Activated gamma-delta T cell treated with Interleukin-2 at 50 U/mL for 16 hours (primary cell): ENCODE measurements around the gene USP22.

ENCODE experiments used
- DNase-seq: peaks from one replicate; pipeline ENCODE4 v3.0.0-alpha.2; 2020

The USP22 gene

GRCh38 chr17:20999044-20999573 lies 43.7 kb downstream of the USP22 start:
- no peak for DNase-seq

DNA sequence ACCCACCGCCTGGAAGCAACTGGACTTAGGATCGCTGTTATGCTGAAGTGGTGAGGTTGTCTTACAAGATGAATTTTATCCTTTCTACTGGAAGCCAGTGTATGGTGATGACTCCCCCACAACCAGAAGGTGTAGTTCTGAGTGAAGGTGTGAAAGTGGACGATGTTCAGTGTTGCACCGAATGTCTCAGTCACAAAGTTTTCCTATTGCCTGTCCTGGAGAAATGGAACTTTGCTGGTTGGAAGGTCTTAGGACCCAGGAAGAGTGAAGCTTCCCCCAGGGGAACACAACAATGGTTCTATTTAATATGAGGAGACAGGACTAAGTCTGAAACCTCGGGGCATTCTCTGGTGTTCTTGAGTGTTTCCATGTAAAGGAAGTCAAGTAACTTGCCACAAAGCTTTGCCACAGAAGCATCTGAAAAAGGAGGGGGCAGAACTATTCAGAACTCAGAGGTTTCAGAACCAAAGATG lies 44.2 kb downstream of the USP22 start:
- DNase-seq: no peak

DNA sequence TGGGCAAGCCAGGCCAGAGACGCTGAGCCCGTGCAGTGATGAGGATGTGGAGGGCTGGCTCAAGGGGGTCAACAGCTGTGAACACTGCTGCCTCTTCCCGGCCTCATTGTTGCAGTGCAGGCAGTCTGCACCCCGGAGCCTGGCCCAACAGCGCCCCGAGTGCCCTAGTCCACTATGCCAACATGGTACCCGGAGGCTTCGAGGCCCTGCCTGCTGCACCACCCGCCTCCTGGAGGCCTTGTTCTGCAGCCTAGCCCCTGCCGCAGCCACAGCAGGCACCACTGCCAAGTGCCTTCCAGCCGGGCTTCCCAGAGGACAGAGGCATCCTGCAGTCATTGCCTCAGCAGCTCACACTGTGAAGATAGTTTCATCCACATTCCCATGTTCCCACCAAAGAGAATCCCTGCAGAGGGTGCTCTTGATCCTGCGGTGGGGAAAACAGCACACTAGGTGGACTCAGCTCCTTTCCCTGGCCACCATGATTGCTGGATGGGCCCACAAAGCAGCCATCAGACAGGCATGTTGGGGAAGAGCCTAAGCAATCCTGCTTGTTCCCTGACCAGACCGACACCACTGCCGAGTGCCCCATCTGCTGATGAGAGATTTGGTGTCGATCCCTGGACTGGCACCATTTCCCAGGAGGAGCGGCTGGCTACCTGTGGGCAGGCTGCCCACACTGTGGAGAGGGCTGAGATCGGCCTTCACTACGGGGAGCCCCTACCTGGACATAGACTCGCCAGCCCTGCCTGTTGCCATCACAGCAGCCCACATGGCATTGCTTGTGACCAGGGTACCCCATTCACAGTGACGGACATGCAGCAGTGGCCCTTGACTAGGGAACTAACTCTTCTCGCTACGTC lies 44.9 kb downstream of the USP22 start:
- no peak for DNase-seq

DNA sequence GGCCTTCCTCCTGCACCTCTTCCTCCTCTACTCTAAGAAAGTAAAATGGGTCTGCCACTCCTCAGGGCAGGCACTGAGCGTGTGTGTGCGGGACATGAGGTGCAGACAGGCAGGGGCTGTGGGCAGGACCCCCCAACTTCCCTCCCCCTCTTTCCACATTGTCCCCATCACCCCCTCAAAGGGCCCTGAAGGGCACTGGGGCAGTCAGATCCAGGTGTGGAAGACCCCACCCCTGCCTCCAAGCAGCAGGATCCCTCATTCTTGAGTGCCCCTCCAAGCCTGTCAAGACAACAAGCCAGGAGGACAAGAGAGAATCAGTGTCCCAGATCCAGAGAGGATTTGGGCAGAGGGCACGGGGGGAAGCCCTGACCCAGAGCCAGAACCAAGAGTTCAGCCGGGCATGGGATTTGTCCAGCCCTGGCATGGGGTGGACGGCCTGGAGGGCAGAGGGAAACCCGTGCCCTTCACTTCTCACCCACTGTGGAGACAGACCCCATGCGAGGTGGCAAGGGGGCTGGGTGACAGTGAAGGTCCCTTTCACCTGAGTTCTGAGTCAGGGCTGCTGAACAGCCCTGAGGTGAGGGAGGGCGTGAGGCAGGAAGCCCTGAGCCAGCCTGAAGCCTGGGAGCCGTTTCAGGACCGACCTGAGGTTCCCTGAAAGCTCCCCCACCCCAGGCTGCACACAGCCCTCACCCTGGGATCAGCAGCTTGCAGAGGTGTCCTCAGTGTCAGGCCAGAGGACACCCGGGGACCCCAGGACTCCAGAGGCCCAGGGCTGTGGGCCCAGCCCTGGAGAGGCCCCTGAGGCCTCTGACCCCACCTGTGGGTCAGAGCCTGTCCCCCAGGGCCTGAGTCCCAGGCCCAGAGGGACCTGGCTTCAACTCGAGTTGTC lies 45.8 kb downstream of the USP22 start:
- DNase-seq: no peak

DNA sequence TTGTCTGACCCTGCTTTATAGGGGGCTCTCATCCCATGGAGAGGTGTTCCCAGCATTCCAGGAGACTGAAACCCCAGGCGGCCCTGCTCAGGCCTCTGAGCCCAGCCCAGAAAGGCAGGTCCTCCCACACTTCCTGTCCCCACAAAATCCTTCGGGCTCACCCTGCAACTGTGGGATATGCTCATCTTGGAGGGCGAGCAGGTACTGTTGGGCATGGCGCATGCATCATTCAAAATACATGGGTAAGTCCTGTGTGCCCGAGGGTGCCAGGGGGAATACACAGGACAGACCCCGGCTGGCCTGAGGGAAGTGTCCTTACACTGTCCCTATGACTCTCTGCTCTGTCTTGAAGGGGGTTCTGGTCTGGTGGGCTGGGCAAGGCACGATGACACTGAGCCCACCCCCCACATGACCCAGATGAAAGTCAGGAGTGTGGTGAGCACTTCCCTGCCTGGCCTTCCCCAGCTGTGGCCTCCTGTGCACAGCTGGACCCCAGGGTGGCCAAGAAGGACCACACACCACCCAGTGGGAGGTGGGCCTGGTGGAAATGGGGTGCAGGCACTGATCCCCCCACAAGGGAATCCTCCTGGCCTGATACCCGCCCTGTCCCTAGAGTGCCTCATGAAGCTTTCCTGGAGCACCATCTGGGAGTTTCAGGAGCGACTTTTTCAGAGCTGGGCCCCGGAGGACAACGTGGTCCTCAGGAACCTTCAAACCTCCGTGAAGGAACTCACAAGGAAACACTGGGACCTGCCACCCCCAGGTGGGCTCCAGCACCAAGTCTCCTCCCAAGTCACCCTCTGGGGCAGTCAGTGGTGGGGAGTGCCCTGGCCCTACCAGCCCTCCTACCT lies 46.7 kb downstream of the USP22 start:
- no peak for DNase-seq

- no peak for DNase-seq
Observed at GRCh38 chr17:20995164-20995872, 47.5 kb downstream of the USP22 start.

DNA sequence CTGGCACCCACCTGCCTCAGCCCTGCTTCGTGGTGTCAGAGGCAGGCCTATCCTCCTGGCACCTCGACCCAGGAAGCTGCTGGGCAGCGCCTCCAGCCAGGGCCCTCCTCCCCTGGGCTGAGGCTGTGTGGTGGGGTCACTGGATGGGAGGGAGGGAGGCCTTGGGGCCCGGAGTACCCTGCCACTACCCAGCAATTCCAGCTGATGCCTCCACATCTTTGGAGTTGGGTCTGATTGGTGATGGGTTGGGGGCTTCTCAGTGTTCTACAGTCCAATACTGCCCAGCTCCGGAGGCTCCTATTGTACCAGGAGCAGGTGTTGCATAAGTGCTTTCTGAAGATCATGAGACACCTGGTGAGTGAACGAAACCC lies 48.0 kb downstream of the USP22 start:
- no peak for DNase-seq

DNA sequence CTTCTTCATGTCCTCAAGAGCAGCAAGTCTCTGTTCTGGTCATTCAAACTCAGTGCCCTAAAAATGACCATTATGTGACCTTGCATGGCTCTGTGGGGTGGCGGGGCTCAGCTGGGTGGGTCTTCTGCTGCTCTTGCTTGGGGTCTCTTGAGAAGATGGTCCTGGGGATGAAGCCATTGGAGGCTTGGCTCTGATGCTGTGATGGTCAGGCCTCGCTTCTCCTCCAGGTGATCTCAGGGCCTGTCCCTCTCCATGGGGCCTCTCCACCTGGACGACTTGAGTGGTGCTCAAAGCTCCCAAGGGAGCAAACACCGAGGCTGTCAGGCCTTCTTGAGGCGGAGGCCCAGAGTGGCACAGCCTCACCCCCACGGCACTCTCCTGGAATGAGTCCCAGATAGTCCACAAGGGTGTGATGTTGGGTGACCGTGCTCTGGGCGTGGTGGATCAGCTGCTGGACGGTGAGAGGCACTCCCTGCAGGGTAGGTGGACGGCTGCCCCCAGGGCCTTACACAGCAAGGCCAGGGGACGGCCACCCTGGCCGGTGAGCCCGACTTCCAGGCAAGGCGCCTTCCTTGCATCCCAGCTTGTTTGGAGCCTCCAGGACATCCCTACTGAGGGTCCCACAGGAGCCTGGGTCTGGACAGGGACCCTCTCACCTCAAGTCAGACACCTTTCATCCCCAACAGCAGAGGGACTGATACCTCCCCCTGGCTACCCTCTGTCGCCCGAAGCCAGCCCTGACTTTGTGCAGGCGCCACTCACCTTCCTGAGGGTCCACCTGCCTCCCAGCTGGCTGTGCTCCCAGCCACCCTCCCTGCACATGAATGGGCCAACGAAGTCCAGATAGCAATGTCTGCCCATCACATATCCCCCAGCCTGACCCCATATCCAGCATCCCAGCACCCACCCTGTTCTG lies 48.7 kb downstream of the USP22 start:
- DNase-seq: no peak

- peak; percentile 47 for DNase-seq
Observed at GRCh38 chr17:20992987-20993862, 49.6 kb downstream of the USP22 start.

- no peak for DNase-seq
Observed at GRCh38 chr17:20992416-20992815, 50.4 kb downstream of the USP22 start.

DNA sequence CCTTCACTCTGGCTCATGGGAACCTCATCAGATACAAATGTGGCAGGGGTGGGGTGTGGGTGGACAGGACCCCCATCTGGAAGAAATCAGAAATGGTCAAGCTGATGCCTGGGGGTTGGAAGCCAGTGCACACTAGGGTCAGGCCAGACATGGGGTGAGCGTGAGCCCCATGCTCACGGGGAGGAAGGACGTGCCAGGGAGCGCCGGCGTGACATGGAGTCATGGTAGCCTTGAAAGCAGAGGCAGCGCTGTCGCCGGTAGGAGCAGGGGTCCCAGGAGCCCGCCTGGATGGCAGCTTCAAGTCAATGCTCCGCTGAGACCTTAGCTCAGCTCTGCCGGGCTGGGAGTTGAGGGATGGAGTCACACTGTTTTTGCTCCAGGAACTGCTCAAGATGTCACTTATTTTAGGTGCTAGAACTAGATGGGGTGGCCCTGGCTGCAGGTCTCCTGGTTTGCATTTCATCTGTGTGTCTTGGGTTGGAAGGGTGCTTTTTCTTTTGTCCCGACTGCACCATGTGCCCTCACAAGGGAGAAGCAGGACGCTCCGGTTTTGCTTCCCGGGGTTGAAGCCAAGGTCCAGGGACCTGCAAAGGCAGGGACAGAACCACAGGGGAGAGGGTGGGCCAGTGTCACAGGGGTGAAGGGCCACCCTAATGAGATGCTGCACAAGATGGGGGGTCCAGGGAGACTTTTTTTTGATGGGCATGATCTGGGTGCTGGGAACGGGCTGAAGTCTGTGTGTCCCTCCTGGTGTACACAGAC lies 51.4 kb downstream of the USP22 start:
- DNase-seq: no peak

DNA sequence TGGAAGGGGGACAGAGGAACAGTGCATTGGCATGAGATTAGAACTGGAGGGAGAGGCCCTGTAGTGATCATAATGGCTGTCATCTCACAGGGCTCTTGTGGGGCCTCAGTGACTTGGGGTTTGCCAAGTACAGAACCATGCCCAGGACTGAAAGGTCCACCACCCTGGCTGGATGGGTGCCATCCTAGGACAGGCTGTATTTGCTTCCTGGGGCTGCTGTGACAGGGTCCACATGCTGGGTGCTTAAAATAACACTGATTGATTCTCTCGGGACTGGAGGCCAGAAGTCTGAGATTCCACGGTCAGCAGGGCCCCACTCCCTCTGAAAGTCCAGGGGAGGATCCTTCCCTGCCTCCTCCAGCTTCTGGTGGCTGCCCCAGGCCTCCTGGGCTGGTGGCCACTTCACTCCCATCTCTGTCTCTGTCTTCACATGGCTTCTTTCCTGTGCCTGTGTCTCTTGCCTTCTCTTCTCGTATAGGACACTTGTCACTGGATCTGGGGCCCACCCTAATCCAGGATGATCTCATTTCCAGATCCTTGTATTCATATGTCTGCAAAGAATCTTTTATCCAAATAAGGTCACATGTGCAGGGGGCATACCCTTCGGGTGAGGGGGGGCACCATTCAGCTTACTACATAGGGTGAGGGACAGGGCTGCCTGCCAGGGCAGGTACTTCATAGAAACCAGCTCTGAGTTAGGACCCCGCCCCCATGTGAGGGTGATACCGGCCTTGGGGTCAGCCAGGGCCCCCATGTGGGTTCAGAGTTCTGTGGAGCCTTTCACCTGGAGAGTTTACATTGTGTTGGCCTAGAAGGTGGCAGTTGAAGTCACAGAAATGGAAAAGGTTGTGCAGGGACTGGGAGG lies 52.6 kb downstream of the USP22 start:
- no peak for DNase-seq

- no peak for DNase-seq
Observed at GRCh38 chr17:20989481-20989880, 53.3 kb downstream of the USP22 start.

GRCh38 chr17:20988896-20989295 lies 53.9 kb downstream of the USP22 start:
- no peak for DNase-seq

DNA sequence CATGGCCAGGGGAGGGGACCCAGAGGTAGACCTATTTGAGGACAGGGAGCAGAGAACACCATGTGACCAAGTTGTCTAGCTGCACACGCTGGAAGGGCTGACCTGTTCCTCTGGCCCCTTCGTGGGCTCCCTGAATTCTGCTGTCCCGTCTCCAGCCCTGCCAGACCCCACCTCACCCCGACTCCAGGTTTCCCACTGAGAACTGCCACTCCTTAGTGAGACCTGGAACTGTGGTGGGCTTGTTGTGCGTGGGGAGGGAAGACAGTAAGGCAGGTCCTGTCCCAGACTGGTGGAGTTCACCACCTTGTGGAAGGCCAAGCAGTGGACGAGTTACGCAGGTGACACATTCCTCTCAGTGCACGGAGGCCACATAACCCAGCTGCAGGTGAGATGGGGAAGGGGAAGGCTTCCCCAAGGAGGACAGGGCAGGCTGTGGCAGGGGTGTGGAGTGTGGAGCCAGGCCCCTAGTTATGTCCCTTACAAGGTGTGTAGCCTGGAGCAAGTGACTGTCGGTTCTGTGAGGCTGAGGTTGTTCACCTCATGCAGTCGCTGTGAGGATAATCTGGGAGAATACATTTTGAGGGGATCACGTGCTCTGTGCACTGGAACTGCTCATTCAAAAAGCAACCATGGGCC lies 54.7 kb downstream of the USP22 start:
- no peak for DNase-seq

DNA sequence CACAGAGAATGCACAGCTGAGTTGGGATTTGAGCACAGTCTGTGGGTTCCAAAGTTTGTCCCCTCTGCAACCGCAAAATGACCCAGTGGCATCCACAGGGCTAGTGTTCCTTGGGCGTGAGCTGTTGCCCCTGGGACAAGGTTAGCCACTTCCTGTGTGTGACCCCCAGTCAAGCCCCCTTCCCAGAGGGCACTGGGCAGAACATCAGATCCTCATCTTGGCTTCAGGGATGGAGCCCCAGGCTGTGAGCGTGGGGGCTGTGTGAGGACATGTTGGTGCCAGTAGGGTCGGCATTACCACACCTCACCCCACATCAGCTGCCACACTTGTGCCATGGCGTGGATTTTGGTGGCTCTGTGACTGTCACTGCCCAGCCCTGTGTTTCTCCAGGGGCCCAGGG lies 55.3 kb downstream of the USP22 start:
- no peak for DNase-seq

- DNase-seq: no peak
Observed at GRCh38 chr17:20986767-20987510, 55.9 kb downstream of the USP22 start.
